Measurements from ENCODE around the gene TAS2R30.
"Not testable (repeated sequence)": the region's sequence is repeated elsewhere in the genome, so short reads cannot be mapped to it uniquely, and the experiment has no call there.

Gene TAS2R30

GRCh38 chr12:11130382-11130781 lies 4.1 kb downstream of the TAS2R30 start:
- DNase-seq (ENCODE audit: low read depth in 3 of 3, low spot score in 1 of 3): no peak

GRCh38 chr12:11114130-11114529 lies 20.3 kb downstream of the TAS2R30 start:
- not testable (repeated sequence) for DNase-seq (ENCODE audit: low read depth in 3 of 3, low spot score in 1 of 3)

- DNase-seq (ENCODE audit: low read depth in 3 of 3, low spot score in 1 of 3): not testable (repeated sequence)
Observed at GRCh38 chr12:11111213-11111612, 23.2 kb downstream of the TAS2R30 start.

- DNase-seq (ENCODE audit: low read depth in 3 of 3, low spot score in 1 of 3): no peak
Observed at GRCh38 chr12:11108862-11109261, 25.6 kb downstream of the TAS2R30 start.

- no peak for DNase-seq (ENCODE audit: low read depth in 3 of 3, low spot score in 1 of 3)
Observed at GRCh38 chr12:11107719-11108118, 26.7 kb downstream of the TAS2R30 start.

- no peak for DNase-seq (ENCODE audit: low read depth in 3 of 3, low spot score in 1 of 3)
Observed at GRCh38 chr12:11106288-11106687, 28.2 kb downstream of the TAS2R30 start.

- DNase-seq (ENCODE audit: low read depth in 3 of 3, low spot score in 1 of 3): no peak
Observed at GRCh38 chr12:11105546-11105945, 28.9 kb downstream of the TAS2R30 start.

- not testable (repeated sequence) for DNase-seq (ENCODE audit: low read depth in 3 of 3, low spot score in 1 of 3)
Observed at GRCh38 chr12:11094910-11095309, 39.5 kb downstream of the TAS2R30 start.

- no peak for DNase-seq (ENCODE audit: low read depth in 3 of 3, low spot score in 1 of 3)
Observed at GRCh38 chr12:11092128-11092527, 42.3 kb downstream of the TAS2R30 start, which contains the start of gene TAS2R43. Gene TAS2R43, minus strand, starts transcription at chr12:11092313. Its CDS starts 84 bp downstream, at chr12:11092229.

- no peak for DNase-seq (ENCODE audit: low read depth in 3 of 3, low spot score in 1 of 3)
Observed at GRCh38 chr12:11089246-11089645, 45.2 kb downstream of the TAS2R30 start.

GRCh38 chr12:11085419-11085818 lies 49.0 kb downstream of the TAS2R30 start:
- no peak for DNase-seq (ENCODE audit: low read depth in 3 of 3, low spot score in 1 of 3)
